SU-DHL-6 (cell line): ENCODE results near the gene KHDC4.

Experiments
- H2AFZ ChIP-seq: fragments of 200-600 bp; sonication (generic); 2 replicates; pipeline ENCODE4 v1.6.1; 2014; ENCODE audit warnings: low read depth, mild to moderate bottlenecking, moderate library complexity, mixed read lengths, antibody characterized with exemption, low read length; ENCODE audit not compliant: severe bottlenecking
- H3F3A ChIP-seq: fragments of 200-600 bp; shearing (Covaris generic); 2 replicates; pipeline ENCODE4 v1.6.0; 2016; ENCODE audit warnings: antibody characterized with exemption, mild to moderate bottlenecking; ENCODE audit not compliant: insufficient read depth
- H3K27ac ChIP-seq: fragments of 200-600 bp; sonication (generic); 2 replicates; pipeline ENCODE4 v1.5.1; 2016; ENCODE audit warnings: low read depth, mild to moderate bottlenecking, low read length, moderate library complexity, mixed read lengths
- H3K27me3 ChIP-seq: fragments of 200-600 bp; sonication (generic), shearing (Covaris generic); 2 replicates; pipeline ENCODE4 v1.6.0; 2014; ENCODE audit warnings: mild to moderate bottlenecking, low read length
- H3K36me3 ChIP-seq: fragments of 200-600 bp; sonication (generic); 2 replicates; pipeline ENCODE4 v1.6.1; 2014; ENCODE audit warnings: mild to moderate bottlenecking, low read length, mixed read lengths
- H3K4me2 ChIP-seq: fragments of 300-600, 200-600 bp; shearing (Covaris generic), sonication (generic); 2 replicates; pipeline ENCODE4 v1.6.0; 2014; ENCODE audit warnings: low read length, low read depth, mild to moderate bottlenecking; ENCODE audit not compliant: poor library complexity, severe bottlenecking
- H3K4me3 ChIP-seq: fragments of 200-600 bp; sonication (generic); 2 replicates; pipeline ENCODE4 v1.5.1; 2014; ENCODE audit warnings: antibody characterized with exemption, low read length, mild to moderate bottlenecking, mixed read lengths; ENCODE audit not compliant: insufficient read depth, poor library complexity, severe bottlenecking
- H3K79me2 ChIP-seq: fragments of 200-600 bp; sonication (generic); 2 replicates; pipeline ENCODE4 v1.6.1; 2014; ENCODE audit warnings: mild to moderate bottlenecking, low read length, moderate library complexity; ENCODE audit not compliant: insufficient read depth
- H3K9ac ChIP-seq: fragments of 200-600 bp; sonication (generic); 2 replicates; pipeline ENCODE4 v1.7.0; 2014; ENCODE audit warnings: mild to moderate bottlenecking, low read length
- H3K9me2 ChIP-seq: fragments of 200-600 bp; sonication (generic); replicated peaks from 2 replicates; pipeline ENCODE4 v1.6.1; 2014; ENCODE audit warnings: low read length; ENCODE audit not compliant: insufficient read depth
- H3K9me3 ChIP-seq: fragments of 200-600 bp; sonication (generic); 2 replicates; pipeline ENCODE4 v1.6.1; 2014; ENCODE audit warnings: low read length, mixed read lengths; ENCODE audit not compliant: insufficient read depth
- H4K20me1 ChIP-seq: fragments of 200-600 bp; sonication (generic); 2 replicates; pipeline ENCODE4 v1.6.1; 2014; ENCODE audit warnings: low read depth, mild to moderate bottlenecking, antibody characterized with exemption, low read length, moderate library complexity, mixed read lengths
- CTCF ChIP-seq: fragments of 200-600 bp; sonication (generic); IDR thresholded peaks from one replicate; pipeline ENCODE4 v1.5.1; 2017; ENCODE audit warnings: antibody characterized with exemption, mild to moderate bottlenecking, low read length, moderate library complexity; ENCODE audit not compliant: insufficient read depth, poor library complexity, severe bottlenecking
- EZH2phosphoT487 ChIP-seq: fragments of 200-600 bp; sonication (generic), shearing (Covaris generic); conservative IDR thresholded peaks from 2 replicates; pipeline ENCODE4 v1.6.1; 2018; ENCODE audit warnings: mild to moderate bottlenecking, antibody characterized with exemption, low read length, moderate library complexity, mixed read lengths

Gene KHDC4

GRCh38 chr1:155940993-155941844, 7.0 kb upstream of the KHDC4 start, which contains the start of gene RXFP4:
TSS of gene RXFP4 (plus strand) at chr1:155941638. CDS start at chr1:155941710, 72 bp downstream.
- Histone ChIP-seq H3K27me3 (no peaks in the 10 kb centered on the region), H3K9me2 (no peaks in the 10 kb centered on the region), H3K4me2 (no peak within 1 kb of the TSS), H4K20me1 (no peaks in the 10 kb centered on the region), H3K36me3 (no peaks in the 10 kb centered on the region), H2AFZ (no peak within 1 kb of the TSS), H3F3A (peaks cover 8% of the 10 kb centered on the region), H3K27ac (no peak within 1 kb of the TSS), H3K9me3 (no peaks in the 10 kb centered on the region), H3K9ac (no peak within 1 kb of the TSS), H3K79me2 (no peaks in the 10 kb centered on the region), H3K4me3 (no peak within 1 kb of the TSS)
- TF ChIP-seq EZH2phosphoT487 (no peak), CTCF (no peak)

DNA sequence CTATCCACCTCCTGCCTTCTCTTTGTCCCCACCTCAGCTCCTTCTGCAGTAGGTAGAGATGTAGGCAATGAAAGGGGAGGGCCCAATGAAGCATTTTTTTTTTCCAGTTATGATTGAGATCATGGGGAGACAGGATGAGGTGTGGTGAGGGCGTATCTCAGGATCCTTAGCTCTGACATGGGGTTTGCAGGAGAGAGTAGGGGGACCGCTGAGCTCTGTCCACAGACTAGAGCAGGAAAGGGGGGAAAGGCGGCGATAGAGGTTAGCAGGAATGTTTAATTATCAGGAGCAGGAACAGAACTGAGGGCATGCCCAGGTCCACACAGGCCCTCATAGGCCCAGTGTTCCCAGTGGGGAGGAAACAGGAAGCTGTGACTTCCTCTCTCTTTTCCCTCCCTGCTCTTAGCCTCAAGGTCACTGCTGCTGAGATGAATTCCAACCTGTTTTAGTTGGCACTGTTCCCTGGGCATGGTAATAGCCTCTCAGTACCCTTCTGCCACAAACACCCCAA, 6.3 kb upstream of the KHDC4 start:
- Histone ChIP-seq H3K9me2 (no peaks in the 10 kb centered on the region), H3K9me3 (no peaks in the 10 kb centered on the region), H3F3A (peaks cover 14% of the 10 kb centered on the region), H3K27me3 (no peaks in the 10 kb centered on the region), H3K9ac (no peak overlapping the region), H4K20me1 (no peaks in the 10 kb centered on the region), H3K36me3 (no peaks in the 10 kb centered on the region), H3K79me2 (no peaks in the 10 kb centered on the region), H3K27ac (no peak overlapping the region), H3K4me3 (no peak overlapping the region), H3K4me2 (no peak overlapping the region), H2AFZ (no peak overlapping the region)
- TF ChIP-seq CTCF (no peak), EZH2phosphoT487 (no peak)

GRCh38 chr1:155938220-155938627, 4.0 kb upstream of the KHDC4 start:
- no peaks in the 10 kb centered on the region for H3K9me3 ChIP-seq
- H3K36me3 ChIP-seq, result peaks cover under 1% of the 10 kb centered on the region; the same call in 1 of the 2 replicates
- H3K79me2 ChIP-seq, result peaks cover 10% of the 10 kb centered on the region
- no peak overlapping the region for H3K4me2 ChIP-seq
- TF ChIP-seq EZH2phosphoT487 (no peak), CTCF (peak; percentile 67)
- no peak overlapping the region for H3K4me3 ChIP-seq
- H3K9ac ChIP-seq, result no peak overlapping the region
- no peaks in the 10 kb centered on the region for H4K20me1 ChIP-seq
- H2AFZ ChIP-seq, result no peak overlapping the region
- H3K9me2 ChIP-seq, result no peaks in the 10 kb centered on the region
- H3K27ac ChIP-seq, result no peak overlapping the region
- H3K27me3 ChIP-seq, result no peaks in the 10 kb centered on the region
- H3F3A ChIP-seq, result peaks cover 14% of the 10 kb centered on the region
